H1 (cell line): Measurements from ENCODE around the gene LYRM7. TPM values are rescaled to one million over a fixed set of nuclear protein-coding genes. Genes with fewer than 3 reads are reported as not detected.

Source experiments
- CBX5 ChIP-seq: fragments of 300-800, 300-1000 bp; sonication (generic); IDR thresholded peaks from 2 replicates; pipeline ENCODE4 v1.7.1; 2016; ENCODE audit warnings: antibody characterized with exemption, low read length, low read depth
- HDAC2 ChIP-seq, 2 experiments: fragments of 300-600 bp in 1 of 2; sonication (generic) in 1 of 2; IDR thresholded peaks; 2 replicates each; pipeline ENCODE4 v1.6.1; 2011 to 2012; ENCODE audit warnings: low read depth in 2 of 2, low read length in 2 of 2, mild to moderate bottlenecking in 2 of 2, moderate library complexity in 2 of 2, borderline replicate concordance in 1 of 2, inconsistent platforms in 1 of 2
- JUND ChIP-seq: IDR thresholded peaks from 2 replicates; pipeline ENCODE4 v1.6.1; 2011; ENCODE audit warnings: mild to moderate bottlenecking, improper control_type of control experiment, low read length
- NANOG ChIP-seq: IDR thresholded peaks from 2 replicates; pipeline ENCODE4 v1.6.1; 2011; ENCODE audit warnings: low read length, low read depth, mild to moderate bottlenecking, inconsistent platforms; ENCODE audit not compliant: insufficient read depth, poor library complexity, severe bottlenecking
- RNF2 ChIP-seq: fragments of 200-900, 300-1000 bp; sonication (generic); IDR thresholded peaks from 2 replicates; pipeline ENCODE4 v1.7.1; 2016; ENCODE audit warnings: borderline replicate concordance, low read depth, mild to moderate bottlenecking, antibody characterized with exemption, low read length; ENCODE audit not compliant: poor library complexity, severe bottlenecking; ENCODE audit errors: missing control alignments
- SRF ChIP-seq: IDR thresholded peaks from 2 replicates; pipeline ENCODE4 v1.6.1; 2011; ENCODE audit warnings: mild to moderate bottlenecking, low read depth, low read length, moderate library complexity
- TBP ChIP-seq: IDR thresholded peaks from 2 replicates; pipeline ENCODE4 v1.6.1; 2011; ENCODE audit warnings: low read depth, low read length, improper control_type of control experiment
- TCF12 ChIP-seq: IDR thresholded peaks from 2 replicates; pipeline ENCODE4 v1.6.1; 2011; ENCODE audit warnings: low read depth, mild to moderate bottlenecking, low read length
- YY1 ChIP-seq: IDR thresholded peaks from 2 replicates; pipeline ENCODE4 v1.6.1; 2011; ENCODE audit warnings: low read depth, mild to moderate bottlenecking, low read length
- polyA plus RNA-seq, 7 experiments: library from polyadenylated mRNA; depleted of rRNA in 3 of 7; stranded (reverse) in 5 of 7; unstranded in 2 of 7; fragments of >200 nt in 5 of 7; fragments of 200-250 nt in 2 of 7; gene quantifications; 1 replicate in 5 of 7; 2 replicates in 1 of 7; 4 replicates in 1 of 7; pipeline versions ENCODE4 v1.2.1 to v1.2.3, GENCODE V29; 2011 to 2013; ENCODE audit warnings: missing spikeins in 2 of 7, mixed read lengths in 2 of 7
- total RNA-seq: library from RNA; stranded (reverse); fragmentation: NEBNext Ultra II Directional; extraction: Animal tissue kit (Norgen Biotek cat#: 25700); gene quantifications from 2 replicates; pipeline ENCODE4 v1.2.1, GENCODE V29; 2021
- TF ChIP-seq, protein P1 (sequence below): fragments of 300-600 bp; sonication (generic); IDR thresholded peaks from 2 replicates; pipeline ENCODE4 v1.7.1; 2012; ENCODE audit warnings: low read length, moderate library complexity, mild to moderate bottlenecking, inconsistent platforms; ENCODE audit not compliant: insufficient replicate concordance

Gene LYRM7
- total and polyA plus RNA-seq, 2 of the 8 experiments (the other 6 are each of a cell fraction or from before 2014, with no cell fraction given): 1.9 to 12.6 TPM

GRCh38 chr5:131206772-131207171 is 36.0 kb downstream of the LYRM7 start (continued):
- TF ChIP-seq, protein P1, sequence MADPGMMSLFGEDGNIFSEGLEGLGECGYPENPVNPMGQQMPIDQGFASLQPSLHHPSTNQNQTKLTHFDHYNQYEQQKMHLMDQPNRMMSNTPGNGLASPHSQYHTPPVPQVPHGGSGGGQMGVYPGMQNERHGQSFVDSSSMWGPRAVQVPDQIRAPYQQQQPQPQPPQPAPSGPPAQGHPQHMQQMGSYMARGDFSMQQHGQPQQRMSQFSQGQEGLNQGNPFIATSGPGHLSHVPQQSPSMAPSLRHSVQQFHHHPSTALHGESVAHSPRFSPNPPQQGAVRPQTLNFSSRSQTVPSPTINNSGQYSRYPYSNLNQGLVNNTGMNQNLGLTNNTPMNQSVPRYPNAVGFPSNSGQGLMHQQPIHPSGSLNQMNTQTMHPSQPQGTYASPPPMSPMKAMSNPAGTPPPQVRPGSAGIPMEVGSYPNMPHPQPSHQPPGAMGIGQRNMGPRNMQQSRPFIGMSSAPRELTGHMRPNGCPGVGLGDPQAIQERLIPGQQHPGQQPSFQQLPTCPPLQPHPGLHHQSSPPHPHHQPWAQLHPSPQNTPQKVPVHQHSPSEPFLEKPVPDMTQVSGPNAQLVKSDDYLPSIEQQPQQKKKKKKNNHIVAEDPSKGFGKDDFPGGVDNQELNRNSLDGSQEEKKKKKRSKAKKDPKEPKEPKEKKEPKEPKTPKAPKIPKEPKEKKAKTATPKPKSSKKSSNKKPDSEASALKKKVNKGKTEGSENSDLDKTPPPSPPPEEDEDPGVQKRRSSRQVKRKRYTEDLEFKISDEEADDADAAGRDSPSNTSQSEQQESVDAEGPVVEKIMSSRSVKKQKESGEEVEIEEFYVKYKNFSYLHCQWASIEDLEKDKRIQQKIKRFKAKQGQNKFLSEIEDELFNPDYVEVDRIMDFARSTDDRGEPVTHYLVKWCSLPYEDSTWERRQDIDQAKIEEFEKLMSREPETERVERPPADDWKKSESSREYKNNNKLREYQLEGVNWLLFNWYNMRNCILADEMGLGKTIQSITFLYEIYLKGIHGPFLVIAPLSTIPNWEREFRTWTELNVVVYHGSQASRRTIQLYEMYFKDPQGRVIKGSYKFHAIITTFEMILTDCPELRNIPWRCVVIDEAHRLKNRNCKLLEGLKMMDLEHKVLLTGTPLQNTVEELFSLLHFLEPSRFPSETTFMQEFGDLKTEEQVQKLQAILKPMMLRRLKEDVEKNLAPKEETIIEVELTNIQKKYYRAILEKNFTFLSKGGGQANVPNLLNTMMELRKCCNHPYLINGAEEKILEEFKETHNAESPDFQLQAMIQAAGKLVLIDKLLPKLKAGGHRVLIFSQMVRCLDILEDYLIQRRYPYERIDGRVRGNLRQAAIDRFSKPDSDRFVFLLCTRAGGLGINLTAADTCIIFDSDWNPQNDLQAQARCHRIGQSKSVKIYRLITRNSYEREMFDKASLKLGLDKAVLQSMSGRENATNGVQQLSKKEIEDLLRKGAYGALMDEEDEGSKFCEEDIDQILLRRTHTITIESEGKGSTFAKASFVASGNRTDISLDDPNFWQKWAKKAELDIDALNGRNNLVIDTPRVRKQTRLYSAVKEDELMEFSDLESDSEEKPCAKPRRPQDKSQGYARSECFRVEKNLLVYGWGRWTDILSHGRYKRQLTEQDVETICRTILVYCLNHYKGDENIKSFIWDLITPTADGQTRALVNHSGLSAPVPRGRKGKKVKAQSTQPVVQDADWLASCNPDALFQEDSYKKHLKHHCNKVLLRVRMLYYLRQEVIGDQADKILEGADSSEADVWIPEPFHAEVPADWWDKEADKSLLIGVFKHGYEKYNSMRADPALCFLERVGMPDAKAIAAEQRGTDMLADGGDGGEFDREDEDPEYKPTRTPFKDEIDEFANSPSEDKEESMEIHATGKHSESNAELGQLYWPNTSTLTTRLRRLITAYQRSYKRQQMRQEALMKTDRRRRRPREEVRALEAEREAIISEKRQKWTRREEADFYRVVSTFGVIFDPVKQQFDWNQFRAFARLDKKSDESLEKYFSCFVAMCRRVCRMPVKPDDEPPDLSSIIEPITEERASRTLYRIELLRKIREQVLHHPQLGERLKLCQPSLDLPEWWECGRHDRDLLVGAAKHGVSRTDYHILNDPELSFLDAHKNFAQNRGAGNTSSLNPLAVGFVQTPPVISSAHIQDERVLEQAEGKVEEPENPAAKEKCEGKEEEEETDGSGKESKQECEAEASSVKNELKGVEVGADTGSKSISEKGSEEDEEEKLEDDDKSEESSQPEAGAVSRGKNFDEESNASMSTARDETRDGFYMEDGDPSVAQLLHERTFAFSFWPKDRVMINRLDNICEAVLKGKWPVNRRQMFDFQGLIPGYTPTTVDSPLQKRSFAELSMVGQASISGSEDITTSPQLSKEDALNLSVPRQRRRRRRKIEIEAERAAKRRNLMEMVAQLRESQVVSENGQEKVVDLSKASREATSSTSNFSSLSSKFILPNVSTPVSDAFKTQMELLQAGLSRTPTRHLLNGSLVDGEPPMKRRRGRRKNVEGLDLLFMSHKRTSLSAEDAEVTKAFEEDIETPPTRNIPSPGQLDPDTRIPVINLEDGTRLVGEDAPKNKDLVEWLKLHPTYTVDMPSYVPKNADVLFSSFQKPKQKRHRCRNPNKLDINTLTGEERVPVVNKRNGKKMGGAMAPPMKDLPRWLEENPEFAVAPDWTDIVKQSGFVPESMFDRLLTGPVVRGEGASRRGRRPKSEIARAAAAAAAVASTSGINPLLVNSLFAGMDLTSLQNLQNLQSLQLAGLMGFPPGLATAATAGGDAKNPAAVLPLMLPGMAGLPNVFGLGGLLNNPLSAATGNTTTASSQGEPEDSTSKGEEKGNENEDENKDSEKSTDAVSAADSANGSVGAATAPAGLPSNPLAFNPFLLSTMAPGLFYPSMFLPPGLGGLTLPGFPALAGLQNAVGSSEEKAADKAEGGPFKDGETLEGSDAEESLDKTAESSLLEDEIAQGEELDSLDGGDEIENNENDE: no peak
- TF ChIP-seq HDAC2 (IDR thresholded peaks at IDR 0.05; ENCODE audit: borderline replicate concordance in 1 of 2, low read depth in 2 of 2, low read length in 2 of 2): no peak
- no peak for TF ChIP-seq TCF12
- no peak for TF ChIP-seq TBP
- no peak for TF ChIP-seq NANOG
- no peak for TF ChIP-seq JUND
- no peak for TF ChIP-seq CBX5
- TF ChIP-seq YY1: no peak
- no peak for TF ChIP-seq RNF2
- TF ChIP-seq SRF: no peak
